Measurements from ENCODE around the gene JAKMIP1. TPM values are rescaled to one million over a fixed set of nuclear protein-coding genes. Genes with fewer than 3 reads are reported as not detected.
"Not testable (repeated sequence)": the region's sequence is repeated elsewhere in the genome, so short reads cannot be mapped to it uniquely, and the experiment has no call there.

JAKMIP1 gene
- total RNA-seq, 1 donor, result 1.4 TPM

GRCh38 chr4:5993876-5994811, 206.2 kb downstream of the JAKMIP1 start:
- no peaks in the 10 kb centered on the region for H3K27me3 ChIP-seq (ENCODE audit: insufficient read depth, low read length)
- no peaks in the 10 kb centered on the region for H3K4me1 ChIP-seq (ENCODE audit: insufficient read depth, low read length)
- H3K9me3 ChIP-seq (ENCODE audit: low read depth, low read length), result no peaks in the 10 kb centered on the region
- H3K4me3 ChIP-seq (ENCODE audit: low read length), result no peak overlapping the region

GRCh38 chr4:5993346-5993745, 207.0 kb downstream of the JAKMIP1 start:
- not testable (repeated sequence) for H3K4me1 ChIP-seq (ENCODE audit: insufficient read depth, low read length); H3K9me3 ChIP-seq (ENCODE audit: low read depth, low read length); H3K4me3 ChIP-seq (ENCODE audit: low read length); H3K27me3 ChIP-seq (ENCODE audit: insufficient read depth, low read length)

- H3K4me1 ChIP-seq (ENCODE audit: insufficient read depth, low read length), result no peaks in the 10 kb centered on the region
- no peaks in the 10 kb centered on the region for H3K9me3 ChIP-seq (ENCODE audit: low read depth, low read length)
- no peak overlapping the region for H3K4me3 ChIP-seq (ENCODE audit: low read length)
- H3K27me3 ChIP-seq (ENCODE audit: insufficient read depth, low read length), result no peaks in the 10 kb centered on the region
Measured at GRCh38 chr4:5992828-5993321, 207.5 kb downstream of the JAKMIP1 start.

GRCh38 chr4:5992171-5992827, 208.1 kb downstream of the JAKMIP1 start:
- Histone ChIP-seq H3K9me3 (ENCODE audit: low read depth, low read length) (no peaks in the 10 kb centered on the region), H3K4me1 (ENCODE audit: insufficient read depth, low read length) (no peaks in the 10 kb centered on the region), H3K27me3 (ENCODE audit: insufficient read depth, low read length) (no peaks in the 10 kb centered on the region), H3K4me3 (ENCODE audit: low read length) (no peak overlapping the region)

- H3K4me3 ChIP-seq (ENCODE audit: low read length), result no peak overlapping the region
- H3K4me1 ChIP-seq (ENCODE audit: insufficient read depth, low read length), result no peaks in the 10 kb centered on the region
- H3K9me3 ChIP-seq (ENCODE audit: low read depth, low read length), result no peaks in the 10 kb centered on the region
- H3K27me3 ChIP-seq (ENCODE audit: insufficient read depth, low read length), result no peaks in the 10 kb centered on the region
Measured at GRCh38 chr4:5991405-5991804, 208.9 kb downstream of the JAKMIP1 start.

GRCh38 chr4:5990446-5991160, 209.7 kb downstream of the JAKMIP1 start:
- no peak overlapping the region for H3K4me3 ChIP-seq (ENCODE audit: low read length)
- no peaks in the 10 kb centered on the region for H3K9me3 ChIP-seq (ENCODE audit: low read depth, low read length)
- no peaks in the 10 kb centered on the region for H3K4me1 ChIP-seq (ENCODE audit: insufficient read depth, low read length)
- no peaks in the 10 kb centered on the region for H3K27me3 ChIP-seq (ENCODE audit: insufficient read depth, low read length)

- Histone ChIP-seq H3K9me3 (ENCODE audit: low read depth, low read length) (peaks cover 5% of the 10 kb centered on the region), H3K27me3 (ENCODE audit: insufficient read depth, low read length) (no peaks in the 10 kb centered on the region), H3K4me3 (ENCODE audit: low read length) (no peak overlapping the region), H3K4me1 (ENCODE audit: insufficient read depth, low read length) (no peaks in the 10 kb centered on the region)
Measured at GRCh38 chr4:5989236-5990225, 210.8 kb downstream of the JAKMIP1 start.

GRCh38 chr4:5988086-5988845, 212.1 kb downstream of the JAKMIP1 start:
- no peaks in the 10 kb centered on the region for H3K27me3 ChIP-seq (ENCODE audit: insufficient read depth, low read length)
- H3K4me1 ChIP-seq (ENCODE audit: insufficient read depth, low read length), result no peaks in the 10 kb centered on the region
- no peak overlapping the region for H3K4me3 ChIP-seq (ENCODE audit: low read length)
- peaks cover 15% of the 10 kb centered on the region for H3K9me3 ChIP-seq (ENCODE audit: low read depth, low read length)

- Histone ChIP-seq H3K4me1 (ENCODE audit: insufficient read depth, low read length) (no peaks in the 10 kb centered on the region), H3K9me3 (ENCODE audit: low read depth, low read length) (peaks cover 15% of the 10 kb centered on the region), H3K4me3 (ENCODE audit: low read length) (no peak overlapping the region), H3K27me3 (ENCODE audit: insufficient read depth, low read length) (no peaks in the 10 kb centered on the region)
Measured at GRCh38 chr4:5984843-5985242, 215.5 kb downstream of the JAKMIP1 start.

- Histone ChIP-seq H3K27me3 (ENCODE audit: insufficient read depth, low read length) (no peaks in the 10 kb centered on the region), H3K9me3 (ENCODE audit: low read depth, low read length) (peaks cover 15% of the 10 kb centered on the region), H3K4me1 (ENCODE audit: insufficient read depth, low read length) (no peaks in the 10 kb centered on the region), H3K4me3 (ENCODE audit: low read length) (no peak overlapping the region)
Measured at GRCh38 chr4:5982156-5982973, 218.0 kb downstream of the JAKMIP1 start.

GRCh38 chr4:5980436-5981155, 219.8 kb downstream of the JAKMIP1 start:
- H3K4me1 ChIP-seq (ENCODE audit: insufficient read depth, low read length), result no peaks in the 10 kb centered on the region
- no peak overlapping the region for H3K4me3 ChIP-seq (ENCODE audit: low read length)
- peaks cover 15% of the 10 kb centered on the region for H3K9me3 ChIP-seq (ENCODE audit: low read depth, low read length)
- H3K27me3 ChIP-seq (ENCODE audit: insufficient read depth, low read length), result no peaks in the 10 kb centered on the region

- Histone ChIP-seq H3K4me3 (ENCODE audit: low read length) (no peak overlapping the region), H3K4me1 (ENCODE audit: insufficient read depth, low read length) (no peaks in the 10 kb centered on the region), H3K27me3 (ENCODE audit: insufficient read depth, low read length) (no peaks in the 10 kb centered on the region), H3K9me3 (ENCODE audit: low read depth, low read length) (peaks cover 14% of the 10 kb centered on the region)
Measured at GRCh38 chr4:5979981-5980380, 220.4 kb downstream of the JAKMIP1 start.
